AG08395 (cell line): ENCODE data around the gene PGAM5.
"Not testable (repeated sequence)": the region's sequence is repeated elsewhere in the genome, so short reads cannot be mapped to it uniquely, and the experiment has no call there.

Experiments
- DNase-seq: peaks from one replicate; pipeline ENCODE4 v3.0.0; 2012; ENCODE audit warnings: mixed read lengths, low spot score

Gene PGAM5

GRCh38 chr12:132689227-132689626, 21.4 kb upstream of the PGAM5 start:
- no peak for DNase-seq

GRCh38 chr12:132690112-132690511, 20.5 kb upstream of the PGAM5 start:
- no peak for DNase-seq

- not testable (repeated sequence) for DNase-seq
Measured at GRCh38 chr12:132692030-132692429, 18.6 kb upstream of the PGAM5 start.

- DNase-seq, result not testable (repeated sequence)
Measured at GRCh38 chr12:132694888-132695287, 15.8 kb upstream of the PGAM5 start.

GRCh38 chr12:132695431-132695830, 15.2 kb upstream of the PGAM5 start:
- DNase-seq, result no peak

- DNase-seq, result no peak
Measured at GRCh38 chr12:132698341-132698740, 12.3 kb upstream of the PGAM5 start.

- no peak for DNase-seq
Measured at GRCh38 chr12:132700212-132700822, 10.3 kb upstream of the PGAM5 start.

- DNase-seq, result no peak
Measured at GRCh38 chr12:132702640-132703039, 8.0 kb upstream of the PGAM5 start.

- no peak for DNase-seq
Measured at GRCh38 chr12:132703641-132704040, 7.0 kb upstream of the PGAM5 start.

GRCh38 chr12:132707241-132707640, 3.4 kb upstream of the PGAM5 start:
- no peak for DNase-seq

GRCh38 chr12:132708150-132708549, 2.5 kb upstream of the PGAM5 start:
- no peak for DNase-seq

- peak; percentile 19 for DNase-seq
Measured at GRCh38 chr12:132710043-132710404, 618 bp upstream of the PGAM5 start.

- peak; percentile 26 for DNase-seq
Measured at GRCh38 chr12:132711080-132711843, 620 bp downstream of the PGAM5 start.

- no peak for DNase-seq
Measured at GRCh38 chr12:132713123-132713522, 2.5 kb downstream of the PGAM5 start.

GRCh38 chr12:132715874-132716273, 5.2 kb downstream of the PGAM5 start:
- no peak for DNase-seq

GRCh38 chr12:132716356-132716755, 5.7 kb downstream of the PGAM5 start:
- no peak for DNase-seq

- DNase-seq, result no peak
Measured at GRCh38 chr12:132717011-132717410, 6.4 kb downstream of the PGAM5 start.

GRCh38 chr12:132717531-132718387, 7.1 kb downstream of the PGAM5 start:
- DNase-seq, result no peak

- no peak for DNase-seq
Measured at GRCh38 chr12:132718644-132719043, 8.0 kb downstream of the PGAM5 start.

GRCh38 chr12:132719141-132719953, 8.7 kb downstream of the PGAM5 start:
- DNase-seq, result no peak

- no peak for DNase-seq
Measured at GRCh38 chr12:132719954-132720324, 9.3 kb downstream of the PGAM5 start.
